Measurements from ENCODE around the gene SDK2.

The SDK2 gene

DNA sequence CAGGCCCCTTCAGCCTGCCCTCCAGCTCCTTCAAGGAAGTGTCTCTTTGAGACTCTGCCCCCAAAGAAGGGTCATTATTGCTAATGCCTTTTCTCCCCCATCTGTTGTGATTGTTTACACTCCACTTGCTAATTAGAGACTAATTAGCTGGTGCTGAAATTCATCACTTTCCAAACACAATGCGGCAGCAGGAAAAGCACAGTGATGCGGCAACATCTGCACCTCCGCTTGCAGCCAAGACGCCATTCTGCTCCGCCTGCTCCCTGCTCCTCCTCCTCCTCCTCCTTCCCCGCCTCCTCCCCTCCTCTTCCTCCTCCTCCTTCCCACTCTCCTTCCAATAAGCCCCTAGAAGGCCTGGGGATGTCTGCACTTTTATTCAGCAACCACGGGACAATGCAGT lies 110.5 kb downstream of the SDK2 start:
- TF ChIP-seq EZH2 (optimal IDR thresholded peaks at IDR 0.05; ENCODE audit: low read depth, low read length), result no peak
- TF ChIP-seq EZH2phosphoT487 (IDR thresholded peaks at IDR 0.05; ENCODE audit: low read length), result no peak
- TF ChIP-seq, protein P1, sequence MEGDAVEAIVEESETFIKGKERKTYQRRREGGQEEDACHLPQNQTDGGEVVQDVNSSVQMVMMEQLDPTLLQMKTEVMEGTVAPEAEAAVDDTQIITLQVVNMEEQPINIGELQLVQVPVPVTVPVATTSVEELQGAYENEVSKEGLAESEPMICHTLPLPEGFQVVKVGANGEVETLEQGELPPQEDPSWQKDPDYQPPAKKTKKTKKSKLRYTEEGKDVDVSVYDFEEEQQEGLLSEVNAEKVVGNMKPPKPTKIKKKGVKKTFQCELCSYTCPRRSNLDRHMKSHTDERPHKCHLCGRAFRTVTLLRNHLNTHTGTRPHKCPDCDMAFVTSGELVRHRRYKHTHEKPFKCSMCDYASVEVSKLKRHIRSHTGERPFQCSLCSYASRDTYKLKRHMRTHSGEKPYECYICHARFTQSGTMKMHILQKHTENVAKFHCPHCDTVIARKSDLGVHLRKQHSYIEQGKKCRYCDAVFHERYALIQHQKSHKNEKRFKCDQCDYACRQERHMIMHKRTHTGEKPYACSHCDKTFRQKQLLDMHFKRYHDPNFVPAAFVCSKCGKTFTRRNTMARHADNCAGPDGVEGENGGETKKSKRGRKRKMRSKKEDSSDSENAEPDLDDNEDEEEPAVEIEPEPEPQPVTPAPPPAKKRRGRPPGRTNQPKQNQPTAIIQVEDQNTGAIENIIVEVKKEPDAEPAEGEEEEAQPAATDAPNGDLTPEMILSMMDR (IDR thresholded peaks at IDR 0.05; ENCODE audit: low read length), result no peak
- no peak for DNase-seq
- Histone ChIP-seq H3K9me2 (replicated peaks; ENCODE audit: insufficient read depth, low read length) (no peaks in the 10 kb centered on the region), H3K4me2 (ENCODE audit: low read depth, low read length) (no peak overlapping the region), H4K20me1 (ENCODE audit: insufficient read depth, low read length) (no peaks in the 10 kb centered on the region), H3K79me2 (ENCODE audit: low read length) (no peaks in the 10 kb centered on the region), H3K27ac (ENCODE audit: low read length) (no peak overlapping the region), H2AFZ (ENCODE audit: low read length) (no peak overlapping the region), H3K4me3 (ENCODE audit: low read length) (no peak overlapping the region), H3K36me3 (replicated peaks; ENCODE audit: insufficient read depth, low read length) (no peaks in the 10 kb centered on the region), H3F3A (ENCODE audit: insufficient read depth, low read length) (no peaks in the 10 kb centered on the region), H3K27me3 (replicated peaks; ENCODE audit: insufficient read depth, low read length) (peaks cover 87% of the 10 kb centered on the region), H3K9ac (ENCODE audit: low read length) (no peak overlapping the region), H3K9me3 (replicated peaks; ENCODE audit: insufficient read depth, low read length) (no peaks in the 10 kb centered on the region), H3K4me1 (ENCODE audit: low read length) (no peaks in the 10 kb centered on the region)

DNA sequence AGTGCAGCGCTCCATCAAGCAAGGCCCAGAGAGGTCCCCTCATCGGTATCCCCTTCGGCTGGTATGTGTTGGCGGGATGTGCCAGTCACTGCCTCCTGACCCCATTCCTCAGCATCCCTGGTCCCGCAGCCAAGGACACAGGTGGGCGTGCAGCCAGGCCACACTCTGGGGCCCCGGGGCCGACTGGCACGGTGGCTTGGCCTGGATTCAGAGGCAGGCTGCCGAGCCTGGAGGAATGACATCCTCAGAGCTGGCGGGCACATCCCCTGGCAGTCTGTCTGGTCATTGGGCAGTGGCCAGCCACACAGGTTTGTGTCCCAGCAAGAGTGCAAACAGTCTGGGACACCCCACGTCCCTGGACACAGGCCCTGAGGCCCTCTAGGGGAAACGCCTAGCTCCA lies 111.1 kb downstream of the SDK2 start:
- Histone ChIP-seq H3K9me3 (replicated peaks; ENCODE audit: insufficient read depth, low read length) (no peaks in the 10 kb centered on the region), H2AFZ (ENCODE audit: low read length) (no peak overlapping the region), H3K27ac (ENCODE audit: low read length) (no peak overlapping the region), H3K36me3 (replicated peaks; ENCODE audit: insufficient read depth, low read length) (no peaks in the 10 kb centered on the region), H3K4me2 (ENCODE audit: low read depth, low read length) (no peak overlapping the region), H3K4me3 (ENCODE audit: low read length) (no peak overlapping the region), H3K9ac (ENCODE audit: low read length) (no peak overlapping the region), H3F3A (ENCODE audit: insufficient read depth, low read length) (no peaks in the 10 kb centered on the region), H4K20me1 (ENCODE audit: insufficient read depth, low read length) (no peaks in the 10 kb centered on the region), H3K4me1 (ENCODE audit: low read length) (no peaks in the 10 kb centered on the region), H3K79me2 (ENCODE audit: low read length) (no peaks in the 10 kb centered on the region), H3K27me3 (replicated peaks; ENCODE audit: insufficient read depth, low read length) (peaks cover 87% of the 10 kb centered on the region), H3K9me2 (replicated peaks; ENCODE audit: insufficient read depth, low read length) (no peaks in the 10 kb centered on the region)
- TF ChIP-seq EZH2 (optimal IDR thresholded peaks at IDR 0.05; ENCODE audit: low read depth, low read length), result no peak
- TF ChIP-seq, protein P1 (IDR thresholded peaks at IDR 0.05; ENCODE audit: low read length), result no peak
- no peak for DNase-seq

DNA sequence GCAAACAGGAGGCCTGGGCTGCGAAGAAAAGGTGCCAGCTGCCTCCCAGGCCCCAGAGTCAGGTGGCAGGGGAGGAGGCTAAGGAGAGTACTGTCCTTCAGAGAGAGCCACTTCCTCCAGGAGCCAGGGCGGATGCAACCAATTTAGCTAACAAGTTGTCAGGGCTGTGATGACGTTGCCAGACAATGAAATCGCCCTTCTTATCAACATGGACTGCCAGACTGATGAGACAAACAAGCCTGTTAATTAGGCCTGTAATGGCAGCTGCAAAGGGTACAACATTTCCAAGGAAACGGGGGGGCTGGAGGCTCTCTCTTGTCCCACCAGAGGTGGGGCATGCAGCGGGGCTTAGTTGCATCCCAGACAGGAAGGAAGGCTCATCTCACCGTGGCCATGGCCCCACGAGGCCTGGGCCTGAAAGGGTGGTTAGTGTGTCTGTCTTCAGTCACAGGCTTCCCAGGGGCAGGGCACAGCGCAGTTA lies 111.8 kb downstream of the SDK2 start:
- Histone ChIP-seq H3K27me3 (replicated peaks; ENCODE audit: insufficient read depth, low read length) (peaks cover 87% of the 10 kb centered on the region), H3K4me2 (ENCODE audit: low read depth, low read length) (no peak overlapping the region), H3K9ac (ENCODE audit: low read length) (no peak overlapping the region), H2AFZ (ENCODE audit: low read length) (no peak overlapping the region), H3K4me1 (ENCODE audit: low read length) (no peaks in the 10 kb centered on the region), H3K27ac (ENCODE audit: low read length) (no peak overlapping the region), H3K9me2 (replicated peaks; ENCODE audit: insufficient read depth, low read length) (no peaks in the 10 kb centered on the region), H3K36me3 (replicated peaks; ENCODE audit: insufficient read depth, low read length) (no peaks in the 10 kb centered on the region), H3F3A (ENCODE audit: insufficient read depth, low read length) (no peaks in the 10 kb centered on the region), H4K20me1 (ENCODE audit: insufficient read depth, low read length) (no peaks in the 10 kb centered on the region), H3K79me2 (ENCODE audit: low read length) (no peaks in the 10 kb centered on the region), H3K4me3 (ENCODE audit: low read length) (no peak overlapping the region), H3K9me3 (replicated peaks; ENCODE audit: insufficient read depth, low read length) (no peaks in the 10 kb centered on the region)
- no peak for DNase-seq
- TF ChIP-seq EZH2 (optimal IDR thresholded peaks at IDR 0.05; ENCODE audit: low read depth, low read length) (no peak), EZH2phosphoT487 (IDR thresholded peaks at IDR 0.05; ENCODE audit: low read length) (no peak)
- TF ChIP-seq, protein P1 (IDR thresholded peaks at IDR 0.05; ENCODE audit: low read length), result no peak

Data from MM.1S (cell line).